GM18858 (cell line): ENCODE measurements around the gene SARDH.

Experiments used
- ATAC-seq: cut with Tn5 transposase; IDR thresholded peaks from one replicate; pipeline ENCODE4 v1.9.1; 2021; ENCODE audit not compliant: unreplicated experiment

Gene SARDH

GRCh38 chr9:133733796-133734533 is 4.2 kb downstream of the SARDH start:
- ATAC-seq = no peak

DNA sequence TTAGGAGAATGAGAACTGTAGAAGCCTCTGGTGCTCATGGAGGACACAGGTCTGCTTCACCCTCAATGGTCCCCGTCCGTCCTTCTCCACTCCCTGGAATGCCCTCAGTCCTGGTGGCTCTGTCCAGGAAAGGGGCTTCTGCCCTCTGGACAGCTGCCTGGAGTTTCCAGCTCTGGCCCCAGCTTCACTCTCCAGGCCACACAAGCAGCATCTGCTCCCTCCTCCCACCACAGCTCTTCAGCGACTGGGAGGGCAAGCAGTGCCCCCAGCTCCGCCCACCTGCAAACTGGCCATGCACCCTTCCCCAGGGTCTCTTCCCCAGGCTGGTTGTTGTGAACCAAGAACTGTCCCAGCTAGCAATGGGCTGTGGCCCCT is 4.7 kb downstream of the SARDH start:
- ATAC-seq = no peak

- no peak for ATAC-seq
Observed at GRCh38 chr9:133732639-133733408, 5.3 kb downstream of the SARDH start.

GRCh38 chr9:133731876-133732638 is 6.1 kb downstream of the SARDH start:
- ATAC-seq = no peak

DNA sequence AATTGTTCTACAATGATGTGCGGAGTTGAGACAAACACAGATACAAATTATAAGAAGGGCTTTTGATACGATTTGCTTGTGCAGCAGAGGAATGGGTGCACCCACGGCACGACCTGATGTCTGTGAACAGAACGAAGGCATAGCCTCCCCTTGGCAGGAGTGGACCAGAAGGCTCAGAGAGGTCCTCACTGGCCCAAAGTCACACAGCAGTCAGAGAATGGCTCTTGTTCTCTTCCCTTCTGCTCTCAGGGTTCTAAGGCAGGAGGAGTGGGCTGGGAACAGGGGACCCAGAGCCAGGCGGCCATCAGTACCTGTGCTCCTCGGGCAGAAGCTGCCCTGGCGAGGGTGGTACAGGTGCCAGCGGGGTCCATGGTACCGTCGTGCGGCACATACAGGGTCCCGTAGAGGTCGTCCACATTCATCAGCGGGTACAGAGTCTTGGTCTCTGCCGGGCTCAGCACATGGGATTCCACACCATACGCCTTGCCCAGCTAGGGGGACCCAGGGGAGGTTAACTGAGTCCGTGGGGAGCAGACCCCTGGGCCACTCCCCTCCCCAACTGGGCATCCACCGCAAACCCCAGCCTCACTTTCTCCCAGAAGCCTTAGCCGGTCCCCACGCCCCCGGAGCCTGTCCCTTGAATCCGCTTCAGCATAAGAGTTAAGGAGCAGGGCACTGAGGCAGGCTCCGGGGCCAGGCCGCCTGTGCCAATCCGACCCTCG is 7.0 kb downstream of the SARDH start:
- ATAC-seq = no peak

- ATAC-seq = no peak
Observed at GRCh38 chr9:133729617-133730281, 8.4 kb downstream of the SARDH start.

DNA sequence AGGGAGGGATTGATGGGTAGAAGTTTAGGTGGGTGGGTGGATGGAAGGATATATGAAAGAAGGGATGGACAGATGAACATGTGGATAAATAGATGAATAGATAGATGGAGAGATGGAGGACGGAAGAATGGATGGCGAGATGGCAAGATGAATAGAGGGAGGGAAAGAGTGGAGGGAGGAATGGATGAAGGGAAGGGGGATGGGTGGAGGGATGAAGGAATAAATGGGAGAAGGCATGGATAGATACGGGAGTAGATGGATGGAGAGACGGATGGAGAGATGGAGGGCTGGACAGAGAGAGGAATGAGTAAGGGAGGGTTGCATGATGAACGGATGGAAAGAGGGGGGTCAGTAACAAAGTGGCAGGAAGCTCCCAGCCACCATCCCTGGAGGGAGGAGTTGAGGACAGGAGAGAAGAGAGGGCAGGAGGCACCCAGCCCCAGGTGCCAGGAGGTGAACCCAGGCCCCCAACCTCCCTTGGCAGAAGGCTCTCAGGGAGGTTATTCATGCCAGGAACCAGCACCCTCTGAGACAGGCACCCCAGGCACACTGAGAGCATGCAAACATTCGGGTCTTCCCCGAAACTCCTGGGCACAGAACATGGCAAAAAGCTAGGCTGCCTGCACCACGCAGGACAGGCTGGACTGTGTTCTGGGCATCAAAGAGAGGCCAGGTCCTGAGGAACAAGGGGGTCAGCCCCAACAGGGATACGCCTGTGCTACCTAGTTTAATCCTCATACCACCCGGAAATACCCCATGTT is 9.1 kb downstream of the SARDH start:
- ATAC-seq = no peak

- no peak for ATAC-seq
Observed at GRCh38 chr9:133727876-133728441, 10.2 kb downstream of the SARDH start.

DNA sequence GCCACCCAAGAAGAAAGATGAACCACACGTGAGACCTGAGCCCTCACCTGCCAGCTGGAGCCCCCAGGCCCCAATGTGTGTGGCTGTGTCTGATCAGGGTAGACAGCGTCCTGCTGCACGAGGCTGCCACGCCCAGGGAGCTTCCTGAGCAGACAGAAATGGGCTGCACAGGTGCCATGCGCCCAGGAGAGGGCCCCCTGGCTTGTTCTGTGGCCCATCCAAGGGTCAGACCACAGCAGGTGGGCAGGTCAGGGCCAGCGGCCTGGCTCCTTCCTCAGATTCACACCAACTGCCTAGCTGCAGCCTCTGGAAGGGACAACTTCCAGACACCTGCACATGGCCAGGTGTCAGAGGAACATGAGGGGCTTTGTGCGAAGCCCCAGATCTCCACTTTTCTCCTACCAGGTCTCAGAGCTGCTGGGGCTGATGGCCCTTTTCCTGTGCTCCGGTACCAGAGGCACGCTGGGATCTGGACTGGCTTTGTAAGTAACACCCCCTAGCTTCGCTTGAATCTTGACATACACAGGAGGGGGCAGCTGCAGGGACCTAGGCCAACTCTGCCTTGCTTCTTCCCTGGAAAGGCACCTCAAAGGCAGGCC is 10.8 kb downstream of the SARDH start:
- ATAC-seq = no peak

GRCh38 chr9:133726401-133727276 is 11.5 kb downstream of the SARDH start:
- no peak for ATAC-seq

DNA sequence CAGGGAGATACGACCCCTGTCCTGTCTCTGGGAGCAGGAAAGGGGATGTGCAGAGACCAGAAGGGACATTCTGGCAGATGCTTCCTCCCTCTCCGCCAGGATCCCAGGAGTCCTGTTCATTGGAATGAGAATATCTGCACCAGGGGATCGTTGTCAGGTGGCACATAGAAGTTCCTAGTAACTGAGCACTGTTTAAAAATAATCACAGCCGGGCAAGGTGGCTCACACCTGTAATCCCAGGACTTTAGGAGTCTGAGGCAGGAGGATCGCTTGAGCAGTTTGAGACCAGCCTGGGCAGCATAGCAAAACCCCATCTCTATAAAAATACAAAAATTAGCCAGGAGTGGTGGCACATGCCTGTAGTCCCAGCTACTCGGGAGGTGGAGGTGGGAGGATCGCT is 12.3 kb downstream of the SARDH start:
- no peak for ATAC-seq

DNA sequence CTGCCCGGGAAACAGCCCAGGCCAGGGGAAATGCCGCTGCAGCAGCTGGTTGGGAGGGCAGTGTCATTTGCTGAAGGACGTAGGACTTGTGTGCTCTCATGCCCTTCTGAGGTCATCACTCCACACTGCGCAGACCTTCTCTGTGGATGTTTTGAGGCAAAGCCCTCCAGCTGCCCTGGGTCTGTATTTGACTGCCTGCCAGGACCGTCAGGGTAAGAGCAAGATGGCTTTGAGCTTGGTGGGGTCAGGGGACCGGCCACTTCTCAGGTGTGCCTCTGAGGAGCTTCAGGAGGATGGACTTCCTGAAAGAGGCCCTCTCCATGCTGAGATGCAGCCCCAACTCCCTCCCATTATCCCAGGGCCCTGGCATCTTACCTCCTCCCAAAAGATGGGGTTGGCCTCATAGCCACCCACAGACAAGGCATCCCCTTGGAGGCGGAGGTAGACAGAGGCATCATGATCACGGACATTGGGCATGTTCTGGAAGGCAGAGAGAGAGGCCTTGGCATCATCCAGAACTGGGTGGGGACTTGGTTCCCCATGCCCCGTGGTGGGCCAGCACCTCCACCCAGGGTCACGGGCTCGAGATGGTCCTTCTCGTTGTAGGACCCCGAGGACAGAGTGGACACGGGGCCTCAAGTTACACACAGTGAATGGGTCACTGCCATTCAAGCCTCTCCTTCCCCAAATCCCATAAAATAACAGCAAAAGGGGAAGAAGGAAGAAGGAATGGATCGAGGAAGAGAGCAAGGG is 19.4 kb downstream of the SARDH start:
- no peak for ATAC-seq

- ATAC-seq = no peak
Observed at GRCh38 chr9:133717113-133718031, 20.8 kb downstream of the SARDH start.

DNA sequence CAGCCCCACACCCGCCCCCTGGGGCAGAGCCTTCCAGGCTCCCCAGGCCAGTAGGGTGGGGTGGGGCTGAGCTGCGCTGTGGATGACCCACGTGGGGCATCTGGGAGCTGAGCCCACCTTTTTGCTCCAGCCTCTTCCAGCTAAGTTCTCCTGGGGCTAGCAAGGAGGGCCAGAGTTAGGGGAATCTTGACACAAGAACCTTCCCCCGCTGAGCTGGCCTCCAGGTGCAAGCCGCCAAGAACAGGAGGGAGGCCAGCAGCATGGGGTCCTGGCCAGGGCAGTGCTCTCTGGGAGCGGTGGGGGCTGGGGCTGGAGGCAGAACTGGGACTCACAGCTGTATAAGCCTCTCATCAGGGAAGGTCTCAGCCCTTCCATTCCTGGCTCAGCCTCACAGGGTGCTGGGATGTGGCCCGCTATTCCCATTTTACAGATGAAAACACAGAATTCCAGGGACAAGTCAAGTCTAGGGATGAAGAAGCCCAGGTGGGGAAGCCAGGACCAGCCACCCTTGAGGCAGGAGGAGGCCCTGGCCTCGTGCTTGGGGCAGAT is 21.5 kb downstream of the SARDH start:
- no peak for ATAC-seq

GRCh38 chr9:133715866-133716563 is 22.1 kb downstream of the SARDH start:
- no peak for ATAC-seq
